HepG2 (cell line): ENCODE data around the gene FBLIM1. TPM values are rescaled to one million over a fixed set of nuclear protein-coding genes. Genes with fewer than 3 reads are reported as not detected.

Experiments
- AKAP8 ChIP-seq: sonication (generic); formaldehyde crosslinking; IDR thresholded peaks from 2 replicates; pipeline ENCODE4 v1.5.1; 2020; ENCODE audit warnings: mild to moderate bottlenecking, missing genetic modification reagents
- CHD2 ChIP-seq: IDR thresholded peaks from 2 replicates; pipeline ENCODE4 v1.6.1; 2011; ENCODE audit warnings: low read depth, low read length, improper control_type of control experiment
- CREB3 ChIP-seq: sonication (generic); formaldehyde crosslinking; IDR thresholded peaks from 2 replicates; pipeline ENCODE4 v1.5.0; 2020; ENCODE audit warnings: missing genetic modification reagents
- CREBL2 ChIP-seq: sonication (generic); formaldehyde crosslinking; IDR thresholded peaks from 2 replicates; pipeline ENCODE4 v1.8.1; 2023; ENCODE audit warnings: missing genetic modification reagents, mild to moderate bottlenecking, borderline replicate concordance
- FOXA3 ChIP-seq: IDR thresholded peaks from 2 replicates; pipeline ENCODE4 v1.6.1; 2016; ENCODE audit warnings: missing genetic modification reagents, missing compliant biosample characterization
- FOXC1 ChIP-seq: sonication (generic); formaldehyde crosslinking; IDR thresholded peaks from 2 replicates; pipeline ENCODE4 v1.8.0; 2022; ENCODE audit warnings: mild to moderate bottlenecking, missing genetic modification reagents, borderline replicate concordance
- FOXK2 ChIP-seq: fragments of 450-650 bp; IDR thresholded peaks from 2 replicates; pipeline ENCODE4 v1.6.1; 2016
- MAFK ChIP-seq, 2 experiments: IDR thresholded peaks in 1 of 2; conservative IDR thresholded peaks in 1 of 2; 2 replicates each; pipeline ENCODE4 v1.6.1; 2011; ENCODE audit warnings: improper control_type of control experiment in 2 of 2, low read length in 2 of 2
- MYPOP ChIP-seq: sonication (generic); formaldehyde crosslinking; IDR thresholded peaks from 2 replicates; pipeline ENCODE4 v1.8.1; 2023; ENCODE audit warnings: mild to moderate bottlenecking, moderate library complexity, missing genetic modification reagents
- NFIC ChIP-seq: IDR thresholded peaks from 2 replicates; pipeline ENCODE4 v1.6.1; 2012; ENCODE audit warnings: mild to moderate bottlenecking, low read length, inconsistent platforms
- NONO ChIP-seq, 2 experiments: fragments of 450-650 bp in 1 of 2; sonication (generic) in 1 of 2; formaldehyde crosslinking in 1 of 2; IDR thresholded peaks in 1 of 2; conservative IDR thresholded peaks in 1 of 2; 2 replicates each; pipeline versions ENCODE4 v1.6.1 to v1.8.0; 2017 to 2022; ENCODE audit warnings: mild to moderate bottlenecking in 1 of 2, missing genetic modification reagents in 1 of 2, moderate library complexity in 1 of 2
- PHF21A ChIP-seq: sonication (generic); formaldehyde crosslinking; IDR thresholded peaks from 2 replicates; pipeline ENCODE4 v1.5.0; 2020; ENCODE audit warnings: mild to moderate bottlenecking, missing genetic modification reagents
- PITX1 ChIP-seq: sonication (generic); formaldehyde crosslinking; IDR thresholded peaks from 2 replicates; pipeline ENCODE4 v1.5.1; 2020; ENCODE audit warnings: mild to moderate bottlenecking, missing genetic modification reagents
- PLRG1 ChIP-seq: fragments of 450-650 bp; conservative IDR thresholded peaks from 2 replicates; pipeline ENCODE4 v1.6.1; 2016
- PRDM4 ChIP-seq: sonication (generic); formaldehyde crosslinking; IDR thresholded peaks from 2 replicates; pipeline ENCODE4 v1.9.0; 2021; ENCODE audit warnings: missing genetic modification reagents, borderline replicate concordance
- RBM39 ChIP-seq: fragments of 200-400 bp; formaldehyde crosslinking; IDR thresholded peaks from one replicate; pipeline ENCODE4 v1.6.1; 2018; ENCODE audit warnings: antibody characterized with exemption, mild to moderate bottlenecking, low read depth, low read length; ENCODE audit not compliant: poor library complexity, severe bottlenecking
- SNAI1 ChIP-seq: sonication (generic); formaldehyde crosslinking; IDR thresholded peaks from 2 replicates; pipeline ENCODE4 v1.5.0; 2020; ENCODE audit warnings: mild to moderate bottlenecking, missing genetic modification reagents, borderline replicate concordance
- TCF7 ChIP-seq: sonication (generic); IDR thresholded peaks from 2 replicates; pipeline ENCODE4 v1.6.1; 2016; ENCODE audit warnings: antibody characterized with exemption, low read depth
- ZFP36L2 ChIP-seq: sonication (generic); formaldehyde crosslinking; IDR thresholded peaks from 2 replicates; pipeline ENCODE4 v1.4.0; 2020; ENCODE audit warnings: missing genetic modification reagents
- ZNF12 ChIP-seq: sonication (generic); formaldehyde crosslinking; IDR thresholded peaks from 2 replicates; pipeline ENCODE4 v1.5.0; 2020; ENCODE audit warnings: missing genetic modification reagents
- ZNF20 ChIP-seq: sonication (generic); formaldehyde crosslinking; IDR thresholded peaks from 2 replicates; pipeline ENCODE4 v1.4.0; 2020; ENCODE audit warnings: mild to moderate bottlenecking, moderate library complexity, missing genetic modification reagents
- ZNF225 ChIP-seq: sonication (generic); formaldehyde crosslinking; IDR thresholded peaks from 2 replicates; pipeline ENCODE4 v1.4.0; 2020; ENCODE audit warnings: mild to moderate bottlenecking, missing genetic modification reagents
- ZNF30 ChIP-seq: sonication (generic); formaldehyde crosslinking; IDR thresholded peaks from 2 replicates; pipeline ENCODE4 v1.5.0; 2020; ENCODE audit warnings: mild to moderate bottlenecking, missing genetic modification reagents
- ZNF546 ChIP-seq: sonication (generic); formaldehyde crosslinking; conservative IDR thresholded peaks from 2 replicates; pipeline ENCODE4 v1.8.1; 2023; ENCODE audit warnings: mild to moderate bottlenecking, missing genetic modification reagents
- ZZZ3 ChIP-seq: sonication (generic); formaldehyde crosslinking; IDR thresholded peaks from 2 replicates; pipeline ENCODE4 v1.4.0; 2020; ENCODE audit warnings: missing genetic modification reagents, mild to moderate bottlenecking, borderline replicate concordance
- polyA plus RNA-seq, 8 experiments: library from polyadenylated mRNA; depleted of rRNA in 3 of 8; stranded (reverse) in 7 of 8; unstranded in 1 of 8; fragments of >200 nt; fragmentation: Illumina TruSeq in 4 of 8; extraction: Trizol in 4 of 8; gene quantifications; 2 replicates each; pipeline versions ENCODE4 v1.2.1 to v1.2.3, GENCODE V29; 2011 to 2016; ENCODE audit warnings: low read depth in 4 of 8, missing spikeins in 1 of 8, mixed read lengths in 1 of 8; ENCODE audit not compliant: insufficient read depth in 1 of 8
- total RNA-seq, 5 experiments: library from RNA; depleted of rRNA; stranded (reverse); fragments of >200 nt; fragmentation: Illumina TruSeq; extraction: Trizol; gene quantifications; 2 replicates each; pipeline ENCODE4 v1.2.3, GENCODE V29; 2016; ENCODE audit warnings: low read depth in 1 of 5

FBLIM1 gene
- total and polyA plus RNA-seq, 2 of the 13 experiments (the other 11 are each of a cell fraction or from before 2014, with no cell fraction given): 10.6 to 23.0 TPM

- peak; percentile 74; the same call in 1 of the 2 replicates for TF ChIP-seq CREB3 (CRISPR knock-in tag)
- TF ChIP-seq FOXC1 (CRISPR knock-in tag): no peak; the same call in 1 of the 2 replicates
- peak; percentile 74; the same call in 1 of the 2 replicates for TF ChIP-seq CREBL2 (CRISPR knock-in tag)
- TF ChIP-seq MYPOP (CRISPR knock-in tag): peak; percentile 50
- no peak for TF ChIP-seq FOXK2
- TF ChIP-seq MAFK (conservative IDR thresholded peaks at IDR 0.05 in 1 of 2, IDR thresholded peaks at IDR 0.05 in 1 of 2; ENCODE audit: low read length in 2 of 2): no peak
- peak; percentile 45 for TF ChIP-seq TCF7
- TF ChIP-seq ZFP36L2 (CRISPR knock-in tag): no peak
- no peak for TF ChIP-seq PLRG1
- TF ChIP-seq CHD2: no peak
- TF ChIP-seq NFIC: no peak
- TF ChIP-seq NONO (IDR thresholded peaks at IDR 0.05): no peak
- peak; percentile 76 for TF ChIP-seq NONO (CRISPR knock-in tag; conservative IDR thresholded peaks at IDR 0.05)
- no peak for TF ChIP-seq ZNF20 (CRISPR knock-in tag)
- peak; percentile 78; the same call in 1 of the 2 replicates for TF ChIP-seq ZNF30 (CRISPR knock-in tag)
- TF ChIP-seq AKAP8: no peak; the same call in 1 of the 2 replicates
- no peak for TF ChIP-seq ZNF546 (CRISPR knock-in tag)
- no peak for TF ChIP-seq PITX1 (CRISPR knock-in tag)
- TF ChIP-seq SNAI1 (CRISPR knock-in tag): no peak
- peak; percentile 14; the same call in 1 of the 2 replicates for TF ChIP-seq PRDM4 (CRISPR knock-in tag)
- TF ChIP-seq ZNF12 (CRISPR knock-in tag): 0 out of 2 replicates have a peak, but pooled peaks have one; percentile 34
- TF ChIP-seq ZNF225 (CRISPR knock-in tag): 0 out of 2 replicates have a peak, but pooled peaks have one; percentile 23
- TF ChIP-seq RBM39: peak; percentile 80
- no peak; the same call in 1 of the 2 replicates for TF ChIP-seq FOXA3 (CRISPR knock-in tag)
- TF ChIP-seq PHF21A: peak; percentile 77
- TF ChIP-seq ZZZ3: no peak
Measured at GRCh38 chr1:15834406-15835204, 76.0 kb downstream of the FBLIM1 start (continued).
